GM19372 (cell line): ENCODE results near the gene DNAJC2.

ENCODE experiments used
- ATAC-seq: cut with Tn5 transposase; IDR thresholded peaks from one replicate; pipeline ENCODE4 v1.9.1; 2021; ENCODE audit warnings: mild to moderate bottlenecking, low read depth, moderate library complexity; ENCODE audit not compliant: unreplicated experiment

DNAJC2 gene

DNA sequence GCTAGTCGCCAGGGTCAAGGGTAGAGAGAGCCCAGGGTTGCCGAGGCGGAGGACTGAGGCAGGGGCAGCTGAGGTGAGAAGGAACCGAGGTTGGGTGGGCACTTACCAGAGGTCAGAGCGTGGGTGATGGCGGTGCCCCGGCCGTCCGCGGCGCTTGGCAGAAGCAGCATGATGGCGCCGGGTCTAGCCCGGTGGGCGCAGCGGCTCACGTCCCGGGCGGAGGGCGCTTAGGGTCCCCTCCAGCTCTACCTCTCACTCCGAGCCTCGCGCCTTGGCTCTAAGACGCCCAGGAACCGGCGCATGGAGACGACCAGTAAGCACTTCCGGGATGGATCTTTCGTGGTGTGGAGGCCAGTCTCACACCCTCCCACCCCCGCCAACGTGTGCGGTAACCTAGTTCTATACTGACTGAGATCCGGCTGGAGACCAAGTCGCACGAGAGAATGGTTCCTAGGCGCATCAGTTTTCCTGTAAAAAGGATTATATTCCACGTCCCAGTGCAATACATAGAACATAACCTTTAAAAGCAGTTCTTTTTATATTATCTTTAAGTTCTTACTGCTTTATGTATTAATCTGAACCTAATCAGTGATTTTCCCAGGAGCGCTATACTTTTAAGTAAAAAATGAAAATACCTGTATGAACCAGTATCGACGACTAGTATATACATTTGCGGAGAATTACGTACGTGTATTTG lies at the start of gene DNAJC2:
TSS of gene DNAJC2 (minus strand) at position 315 of the 697 bp plus-strand sequence. CDS start at position 170, 145 bp downstream.
- peak; percentile 77 for ATAC-seq

- no peak for ATAC-seq
Measured at GRCh38 chr7:103391976-103392375, 47.4 kb upstream of the DNAJC2 start.

DNA sequence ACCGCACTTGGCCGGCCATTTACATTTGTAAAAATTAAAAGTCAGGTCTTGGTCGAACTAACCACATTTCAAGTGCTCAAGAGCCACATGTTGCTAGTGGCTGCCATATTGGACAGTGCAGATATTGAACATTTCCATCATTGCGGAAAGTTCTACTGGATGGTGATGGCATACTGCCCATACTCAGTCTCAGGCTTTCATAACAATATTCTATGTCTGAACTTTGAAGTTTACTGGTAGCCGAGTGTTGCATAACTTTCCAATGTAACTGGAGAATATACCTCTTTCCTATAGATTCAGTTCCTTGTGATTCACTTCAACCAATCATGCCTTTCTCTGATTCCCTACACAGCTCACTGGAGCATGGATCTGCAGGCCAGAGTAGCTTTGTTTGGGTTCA lies 46.6 kb upstream of the DNAJC2 start:
- ATAC-seq, result no peak

- ATAC-seq, result no peak
Measured at GRCh38 chr7:103389263-103389662, 44.7 kb upstream of the DNAJC2 start.

- no peak for ATAC-seq
Measured at GRCh38 chr7:103388469-103389140, 44.0 kb upstream of the DNAJC2 start.

- no peak for ATAC-seq
Measured at GRCh38 chr7:103387242-103387641, 42.7 kb upstream of the DNAJC2 start.

DNA sequence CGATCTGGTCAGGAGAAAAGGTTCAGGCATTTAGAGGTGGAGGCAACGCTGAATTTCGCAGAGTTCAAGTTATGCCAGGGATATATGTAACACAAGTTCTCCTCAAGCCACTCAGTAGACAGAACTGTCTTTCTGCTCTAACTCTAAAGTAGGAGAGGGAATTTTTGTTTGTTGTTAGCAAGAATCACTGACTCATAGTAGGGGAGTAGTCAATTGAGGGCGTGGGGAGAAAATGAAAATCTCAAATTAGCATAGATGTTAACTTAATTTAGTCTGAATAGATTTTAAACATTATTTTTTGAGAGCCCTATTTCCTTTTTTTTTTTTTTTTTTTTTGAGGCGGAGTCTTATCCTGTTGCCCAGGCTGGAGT lies 37.5 kb upstream of the DNAJC2 start:
- no peak for ATAC-seq

DNA sequence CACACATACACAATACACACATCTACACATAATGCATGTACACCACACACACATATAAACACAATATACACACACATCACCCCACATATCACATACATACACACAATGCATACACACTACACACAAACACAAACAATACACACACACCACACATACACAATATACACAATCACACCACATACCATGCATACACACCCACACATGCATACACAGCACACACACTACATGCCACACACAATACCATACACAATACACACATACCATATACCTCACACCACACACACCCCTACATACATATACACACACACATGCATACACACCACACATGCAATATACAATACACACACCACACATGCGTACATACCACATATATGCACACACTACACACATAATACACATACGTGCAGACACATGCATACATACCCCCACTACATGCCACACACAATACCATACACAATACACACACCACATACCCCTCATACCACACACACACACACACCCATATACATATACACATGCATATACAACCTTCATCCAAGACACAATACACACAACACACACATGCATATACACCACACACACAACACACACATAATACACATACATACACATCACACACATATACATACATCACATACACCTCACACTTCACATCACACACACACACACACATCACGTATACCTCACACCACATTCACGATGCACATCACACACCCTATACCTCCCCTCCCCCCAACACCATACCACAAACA lies 36.9 kb upstream of the DNAJC2 start:
- no peak for ATAC-seq

DNA sequence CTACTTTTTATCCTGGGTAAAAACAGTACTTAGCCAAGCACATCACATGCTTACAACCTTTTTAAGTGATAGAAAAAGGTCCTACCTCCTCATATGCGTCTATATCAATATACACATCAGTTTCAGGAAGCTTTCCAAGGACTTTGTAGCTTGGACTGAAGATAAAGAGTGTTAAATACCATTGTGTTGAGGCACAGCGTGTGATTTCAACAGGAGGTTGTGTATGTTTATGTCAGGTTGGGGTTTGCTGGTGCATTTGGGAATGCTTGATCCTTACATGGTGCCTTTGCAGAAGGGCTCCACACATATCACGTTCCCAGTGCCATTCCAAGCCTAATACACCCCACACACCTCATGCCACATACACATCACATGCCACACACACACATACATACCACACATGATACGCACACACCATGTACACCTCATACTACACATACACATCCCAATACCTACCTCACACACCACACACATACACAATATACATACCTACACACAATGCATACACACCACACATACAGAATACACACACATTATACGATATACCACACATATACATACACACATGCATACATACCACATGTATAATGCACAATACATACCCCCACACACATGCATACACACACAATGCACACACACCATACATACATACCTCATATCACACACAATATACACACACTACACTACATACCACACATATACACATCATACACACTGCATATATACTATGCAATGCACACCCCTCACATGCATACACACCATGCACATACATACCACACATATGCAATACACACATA lies 36.0 kb upstream of the DNAJC2 start:
- no peak for ATAC-seq

DNA sequence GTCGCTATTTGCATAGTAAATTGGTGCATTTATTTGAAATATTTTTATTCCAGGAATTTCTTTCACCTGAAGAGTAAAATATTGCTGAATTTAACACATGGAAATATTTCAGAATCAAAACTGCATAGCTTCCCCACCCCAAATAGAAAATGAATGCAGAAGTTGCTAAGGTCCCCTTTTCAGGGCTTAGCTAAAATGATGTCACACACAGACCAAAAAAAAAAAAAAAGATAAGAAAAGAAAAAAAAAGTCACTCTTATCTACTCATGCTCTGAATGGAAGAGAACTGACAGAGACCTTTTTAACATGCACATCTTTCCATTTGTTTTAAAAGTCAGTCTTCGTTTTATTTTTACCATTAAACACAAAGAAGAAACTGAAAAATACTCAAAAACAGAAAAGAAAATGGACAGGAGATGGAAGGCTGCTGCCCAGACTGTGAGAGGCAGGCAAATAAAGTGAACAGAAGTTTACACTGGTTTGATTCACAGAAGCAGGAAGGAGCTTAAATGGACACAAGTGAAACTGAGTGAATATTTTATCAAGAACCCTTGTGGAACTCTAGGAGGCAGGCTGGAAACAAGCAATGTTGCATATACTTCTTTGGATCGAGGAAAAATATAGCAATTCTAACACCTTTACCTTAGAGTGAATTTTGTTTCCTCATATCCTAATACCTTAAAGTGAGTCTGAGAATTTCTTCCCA lies 34.9 kb upstream of the DNAJC2 start:
- no peak for ATAC-seq

GRCh38 chr7:103373866-103374643 lies 29.5 kb upstream of the DNAJC2 start:
- ATAC-seq, result no peak

DNA sequence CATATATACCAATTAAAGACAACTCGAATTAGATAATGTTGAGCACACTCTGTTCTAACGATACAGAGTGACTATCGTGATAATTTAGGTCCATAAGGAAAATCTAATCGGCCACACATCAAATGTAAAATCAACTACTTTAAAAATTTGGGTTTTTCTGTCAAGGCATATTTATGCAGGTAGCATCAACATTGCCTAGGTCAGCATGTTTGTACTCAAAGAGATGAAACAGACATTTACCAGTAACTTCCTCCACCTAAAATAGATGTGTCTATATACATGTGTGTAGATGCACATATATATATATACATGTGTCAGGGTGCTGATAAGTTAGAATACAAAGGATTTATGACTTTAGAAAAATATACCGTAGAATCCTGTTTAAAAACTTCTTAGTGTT lies 24.9 kb upstream of the DNAJC2 start:
- ATAC-seq, result no peak

- ATAC-seq, result no peak
Measured at GRCh38 chr7:103349805-103350204, 5.2 kb upstream of the DNAJC2 start.

DNA sequence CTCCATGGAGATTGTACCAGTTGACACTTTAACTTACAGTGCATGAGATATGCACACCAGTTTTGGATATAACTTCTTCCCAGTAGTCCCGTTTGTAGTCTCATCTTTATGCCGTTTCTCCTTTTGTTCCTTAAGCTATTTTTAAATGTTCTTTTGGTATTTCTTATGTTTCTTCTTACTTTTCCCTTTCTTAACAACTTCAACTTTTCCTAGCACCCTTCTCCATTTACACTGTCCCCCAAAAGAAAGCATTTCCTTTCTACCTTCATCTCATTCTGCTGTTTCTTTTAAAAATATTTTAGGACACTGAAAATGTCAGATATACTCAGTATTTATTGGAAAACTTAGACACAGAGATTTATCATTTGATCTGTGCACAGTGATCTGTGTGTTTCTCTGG lies 4.4 kb upstream of the DNAJC2 start:
- no peak for ATAC-seq

GRCh38 chr7:103348452-103348851 lies 3.9 kb upstream of the DNAJC2 start:
- ATAC-seq, result no peak

DNA sequence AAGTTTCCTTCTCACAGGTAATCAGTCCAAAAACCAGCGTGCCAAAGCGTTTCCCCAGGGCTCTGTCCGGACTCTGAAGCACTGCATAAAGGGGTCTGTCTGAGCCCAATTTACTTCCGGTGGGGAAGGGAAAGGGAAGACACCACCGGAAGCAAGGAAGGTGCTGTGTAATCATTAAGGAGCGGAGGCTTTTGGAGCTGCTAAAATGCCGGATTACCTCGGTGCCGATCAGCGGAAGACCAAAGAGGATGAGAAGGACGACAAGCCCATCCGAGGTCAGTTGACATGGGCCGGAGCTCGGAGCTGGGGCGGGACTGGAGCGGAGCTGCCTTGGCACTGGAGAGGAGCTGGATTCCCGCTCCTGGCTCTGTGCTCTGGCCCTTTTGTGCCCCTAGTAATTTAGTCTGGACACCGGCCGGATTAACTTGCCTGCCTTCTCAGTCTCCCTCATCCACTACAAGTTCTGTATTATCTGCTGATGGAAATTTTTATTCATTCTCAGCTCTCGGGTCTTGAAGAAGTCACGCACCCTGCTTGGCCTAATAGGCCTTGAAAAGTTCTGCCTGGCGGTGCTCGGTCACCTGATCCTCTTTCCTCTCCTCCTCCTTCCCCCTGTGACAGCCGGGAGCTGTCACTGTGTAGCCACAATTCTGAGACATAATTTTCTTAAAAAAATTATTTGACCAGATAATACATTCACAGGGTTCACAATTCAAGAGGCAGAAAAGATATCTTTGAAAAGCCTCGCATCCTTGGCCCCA lies 3.1 kb upstream of the DNAJC2 start, which contains the start of gene PSMC2:
TSS of gene PSMC2 (plus strand) at position 137 of the 761 bp plus-strand sequence. CDS start at position 206, 69 bp downstream.
- peak; percentile 64 for ATAC-seq

DNA sequence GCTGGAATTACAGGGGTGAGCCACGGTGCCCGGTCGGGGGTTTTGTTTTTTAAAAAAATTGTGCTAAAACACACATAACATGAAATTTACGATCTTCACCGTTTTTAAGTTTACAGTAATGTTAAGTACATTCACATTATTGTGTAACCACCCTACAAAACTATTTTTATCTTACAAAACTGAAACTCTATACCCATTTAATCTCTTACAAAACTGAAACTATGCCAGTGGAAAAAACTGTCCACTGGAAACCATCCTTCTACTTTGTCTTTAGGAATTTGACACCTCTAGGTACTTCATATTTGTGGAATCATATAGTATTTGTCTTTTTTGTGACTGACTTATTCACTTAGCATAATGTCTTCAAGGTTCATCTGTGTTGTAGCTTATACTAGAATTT lies 1.8 kb upstream of the DNAJC2 start:
- ATAC-seq, result no peak

DNA sequence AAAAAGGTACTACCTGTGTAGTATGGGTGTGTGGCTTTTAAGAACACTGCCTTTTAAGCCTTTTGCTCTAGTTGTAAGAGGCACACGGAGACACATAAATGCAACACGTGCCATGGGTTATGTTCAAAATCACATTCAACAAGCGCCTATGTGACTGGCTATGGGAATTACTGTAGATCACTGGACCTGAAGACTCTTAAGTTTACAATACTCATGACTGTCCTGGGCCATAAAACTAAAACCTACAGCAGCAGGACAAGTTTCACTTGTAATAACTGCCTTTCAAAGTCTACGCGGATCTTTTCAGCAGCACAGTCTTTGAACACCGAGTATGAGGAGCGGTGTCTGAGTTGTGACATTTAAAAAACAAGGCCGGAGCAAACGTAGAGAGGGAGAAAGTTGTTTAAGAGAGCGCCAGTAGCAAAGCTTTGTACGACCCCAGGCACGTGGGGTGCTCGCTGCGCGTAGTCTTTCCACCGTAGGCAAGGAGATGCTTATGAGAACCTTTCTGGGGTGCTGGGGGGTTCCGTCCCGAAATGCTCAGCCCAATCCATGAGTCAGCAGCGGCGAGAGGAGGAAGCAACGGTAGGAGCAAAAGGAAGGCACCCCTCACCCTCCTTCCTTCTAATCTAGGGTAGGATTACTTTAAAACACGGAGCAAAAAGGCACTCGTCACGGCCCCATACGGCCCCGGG lies 662 bp downstream of the DNAJC2 start:
- ATAC-seq, result peak; percentile 6
